K562 (cell line): ENCODE measurements around the gene NALCN. TPM values are rescaled to one million over a fixed set of nuclear protein-coding genes. Genes with fewer than 3 reads are reported as not detected.

ENCODE experiments used
- ATAC-seq: fragments of 200-7000 bp; cut with Tn5 transposase; 3 replicates; pipeline ENCODE4 v1.9.1; 2020; ENCODE audit warnings: moderate library complexity
- BruUV-seq: library from RNA; stranded (reverse); fragments of 400-500 nt; replicated peaks from 2 replicates; lab custom pipeline; 2021; lab: Mats Ljungman, UMichigan
- CTCF ChIA-PET: fragments of 300-600 bp; formaldehyde crosslinking; extraction: SDS; loops from one replicate; lab custom pipeline; 2021; ENCODE audit warnings: low intra/inter-chr PET ratio; lab: Yijun Ruan, JAX
- POLR2A ChIA-PET: fragments of 300-600, 350-650 bp; sonication (Branson Sonifier 250); formaldehyde crosslinking; extraction: SDS; loops from one replicate; lab custom pipeline; 2021; ENCODE audit warnings: antibody characterized with exemption, inconsistent platforms; lab: Yijun Ruan, JAX
- DNase-seq, 4 experiments: peaks; one replicate each; pipeline versions ENCODE4 v3.0.0 to v3.0.0-alpha.2; 2011 to 2018; ENCODE audit warnings: low spot score in 3 of 4, mixed read lengths in 3 of 4; ENCODE audit errors: extremely low read depth in 1 of 4
- FAIRE-seq: peaks from 2 replicates; lab custom pipeline; 2011; peaks lifted over from hg19 to GRCh38; lab: Jason Lieb, UNC
- H2AFZ ChIP-seq: 2 replicates; pipeline ENCODE4 v1.6.0; 2011; ENCODE audit warnings: low read depth, low read length, control low read depth, inconsistent platforms
- H3K27ac ChIP-seq: fragments of 200-600 bp; 3 replicates; pipeline ENCODE4 v1.8.0; 2011; ENCODE audit warnings: low read depth, mild to moderate bottlenecking, control low read depth, inconsistent platforms, low read length, moderate library complexity, mixed read lengths; ENCODE audit errors: extremely low read depth
- H3K27me3 ChIP-seq, 2 experiments: fragments of 300-600 bp in 1 of 2; 2 replicates in 1 of 2; 3 replicates in 1 of 2; pipeline versions ENCODE4 v1.6.0 to v1.8.0; 2011; ENCODE audit warnings: inconsistent platforms in 2 of 2, low read length in 2 of 2, mild to moderate bottlenecking in 1 of 2, mixed read lengths in 1 of 2, moderate library complexity in 1 of 2; ENCODE audit not compliant: control insufficient read depth in 2 of 2, insufficient read depth in 2 of 2
- H3K36me3 ChIP-seq: fragments of 300-600 bp; 3 replicates; pipeline ENCODE4 v1.8.0; 2011; ENCODE audit warnings: mild to moderate bottlenecking, low read length, inconsistent platforms; ENCODE audit not compliant: control insufficient read depth, insufficient read depth
- H3K4me1 ChIP-seq, 2 experiments: fragments of 200-600 bp in 1 of 2; replicated peaks in 1 of 2; 2 replicates in 1 of 2; 3 replicates in 1 of 2; pipeline versions ENCODE4 v1.5.1 to v1.8.0; 2011; ENCODE audit warnings: inconsistent platforms in 2 of 2, low read length in 2 of 2, mild to moderate bottlenecking in 1 of 2, mixed read lengths in 1 of 2, moderate library complexity in 1 of 2; ENCODE audit not compliant: control insufficient read depth in 2 of 2, insufficient read depth in 2 of 2
- H3K4me2 ChIP-seq: 2 replicates; pipeline ENCODE4 v1.6.1; 2011; ENCODE audit warnings: low read length, control low read depth, inconsistent platforms, mixed read lengths; ENCODE audit not compliant: insufficient read depth
- H3K4me3 ChIP-seq: fragments of 200-600 bp; sonication (generic), shearing (Covaris generic); 2 replicates; pipeline ENCODE4 v1.5.1; 2016; ENCODE audit warnings: control low read depth, inconsistent platforms
- H3K79me2 ChIP-seq: fragments of 200-600 bp; 3 replicates; pipeline ENCODE4 v1.8.0; 2011; ENCODE audit warnings: low read length, inconsistent platforms; ENCODE audit not compliant: control insufficient read depth, insufficient read depth
- H3K9ac ChIP-seq, 2 experiments: 2 replicates each; pipeline versions ENCODE4 v1.6.0 to v1.6.1; 2011; ENCODE audit warnings: low read depth in 2 of 2, low read length in 2 of 2, control low read depth in 1 of 2, inconsistent platforms in 1 of 2, mild to moderate bottlenecking in 1 of 2, mixed read lengths in 1 of 2; ENCODE audit not compliant: insufficient read depth in 1 of 2
- H3K9me1 ChIP-seq: one replicate; pipeline ENCODE4 v1.6.0; 2011; ENCODE audit warnings: inconsistent platforms, mild to moderate bottlenecking, low read length, moderate library complexity; ENCODE audit not compliant: control insufficient read depth, insufficient read depth
- H3K9me3 ChIP-seq: replicated peaks from 2 replicates; pipeline ENCODE4 v1.5.1; 2011; ENCODE audit warnings: low read depth, low read length, inconsistent platforms; ENCODE audit not compliant: control insufficient read depth, insufficient read depth
- H4K20me1 ChIP-seq: replicated peaks from 2 replicates; pipeline ENCODE4 v1.6.1; 2011; ENCODE audit warnings: low read length, inconsistent platforms, mixed read lengths; ENCODE audit not compliant: control insufficient read depth, insufficient read depth
- BDP1 ChIP-seq: IDR thresholded peaks from 3 replicates; pipeline ENCODE4 v1.6.1; 2011; ENCODE audit not compliant: insufficient read length, insufficient read depth
- CCNT2 ChIP-seq: IDR thresholded peaks from 2 replicates; pipeline ENCODE4 v1.6.1; 2011; ENCODE audit warnings: borderline replicate concordance, low read depth, mild to moderate bottlenecking, moderate library complexity, mixed read lengths, low read length; ENCODE audit not compliant: insufficient read length; ENCODE audit errors: extremely low read depth
- ELF4 ChIP-seq: fragments of 450-650 bp; formaldehyde crosslinking; IDR thresholded peaks from 2 replicates; pipeline ENCODE4 v1.4.0; 2022; ENCODE audit warnings: missing genetic modification characterization
- FOSL1 ChIP-seq: fragments of 200-800 bp; sonication (Bioruptor generic); conservative IDR thresholded peaks from 2 replicates; pipeline ENCODE4 v1.6.1; 2016; ENCODE audit warnings: missing genetic modification characterization, missing compliant biosample characterization
- PML ChIP-seq: IDR thresholded peaks from 2 replicates; pipeline ENCODE4 v1.6.1; 2012; ENCODE audit warnings: low read length, inconsistent platforms
- POLR2A ChIP-seq: fragments of 450-650 bp; conservative IDR thresholded peaks from 2 replicates; pipeline ENCODE4 v1.6.1; 2016
- RNF2 ChIP-seq: sonication (generic); IDR thresholded peaks from 2 replicates; pipeline ENCODE4 v1.6.1; 2016
- SNRNP70 ChIP-seq: fragments of 200-400 bp; formaldehyde crosslinking; optimal IDR thresholded peaks from 2 replicates; pipeline ENCODE3; 2017; ENCODE audit warnings: low read depth, low read length
- WGBS: fragments of 100-300 bp; shearing (Covaris generic); methylation state at CpG from one replicate; pipeline ENCODE4 v1.1.6; 2016; ENCODE audit warnings: low coverage, mixed read lengths; ENCODE audit not compliant: insufficient coverage; ENCODE audit errors: missing lambda C conversion rate; 5-methylcytosine and 5-hydroxymethylcytosine counted together
- in situ Hi-C: fragments of 300-500 bp; cut with MboI; formaldehyde crosslinking; loops from 4 replicates; pipeline ENCODE4 v1.15.0; 2018; ENCODE audit warnings: inconsistent platforms, mixed read lengths
- intact Hi-C: fragments of 100-400 bp; cut with micrococcal nuclease; formaldehyde crosslinking; loops from 2 replicates; pipeline ENCODE4 v1.14.2; 2022
- polyA plus RNA-seq, 8 experiments: library from polyadenylated mRNA; depleted of rRNA in 4 of 8; stranded (reverse) in 5 of 8; unstranded in 3 of 8; fragments of >200 nt; fragmentation: Nextera tagmentation in 2 of 8; fragmentation: Illumina TruSeq in 1 of 8; extraction: Ambion mirVana in 2 of 8; extraction: Trizol in 1 of 8; gene quantifications; 2 replicates each; pipeline versions ENCODE4 v1.2.1 to v1.2.3, GENCODE V29; 2011 to 2014; ENCODE audit warnings: inconsistent platforms in 1 of 8, missing spikeins in 1 of 8
- total RNA-seq, 7 experiments: library from RNA; depleted of rRNA in 6 of 7; stranded (reverse); fragments of >200 nt in 6 of 7; fragmentation: Illumina TruSeq in 2 of 7; extraction: Trizol in 2 of 7; gene quantifications; 2 replicates each; pipeline versions ENCODE4 v1.2.1 to v1.2.3, GENCODE V29; 2011 to 2021; ENCODE audit warnings: low replicate concordance in 1 of 7
- TF ChIP-seq, protein P1 (sequence below): sonication (generic); formaldehyde crosslinking; IDR thresholded peaks from 2 replicates; pipeline ENCODE4 v1.8.0; 2022; ENCODE audit warnings: mild to moderate bottlenecking, missing genetic modification reagents
- TF ChIP-seq, protein P2 (sequence below): fragments of 150-350 bp; IDR thresholded peaks from 2 replicates; pipeline ENCODE4 v1.6.1; 2014; ENCODE audit warnings: low read depth, mild to moderate bottlenecking, low read length, borderline replicate concordance
- TF ChIP-seq, protein P3 (sequence below): fragments of 450-650 bp; IDR thresholded peaks from 2 replicates; pipeline ENCODE4 v1.6.1; 2016; ENCODE audit warnings: low read depth

The NALCN gene
- total and polyA plus RNA-seq, 9 of the 15 experiments (the other 6 are each of a cell fraction or from before 2014, with no cell fraction given), result not detected

DNA sequence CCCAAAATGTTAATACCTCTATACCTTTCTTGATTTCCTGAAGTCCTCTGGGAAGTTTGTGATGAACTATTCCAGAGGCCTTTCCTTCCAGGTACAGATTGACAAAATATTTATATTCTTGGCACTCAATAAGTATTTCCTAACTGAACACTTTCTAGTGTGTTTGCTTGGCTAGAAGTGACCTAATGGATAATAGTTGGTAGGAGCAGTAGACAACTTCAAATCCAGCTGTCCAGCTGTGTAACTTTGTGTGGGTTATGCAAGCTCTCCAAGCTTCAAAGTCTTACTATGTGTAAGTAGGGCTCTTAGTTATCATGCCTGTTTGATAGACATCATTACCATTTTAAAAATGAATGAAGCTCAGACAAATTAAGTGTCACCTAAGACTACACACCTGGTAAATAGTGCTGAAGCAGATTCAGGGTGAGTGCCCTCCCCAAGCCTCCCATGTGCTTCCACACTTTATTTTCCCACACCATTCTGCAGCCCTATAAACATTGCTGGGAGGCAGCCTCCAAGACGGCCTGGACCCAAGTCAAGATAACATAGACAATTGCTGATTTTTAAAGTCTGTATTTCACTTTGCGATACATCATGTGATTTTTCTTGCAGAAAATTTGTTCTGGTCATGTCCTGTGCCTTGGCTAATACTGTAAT lies 196.6 kb downstream of the NALCN start:
- no peak overlapping the region for H2AFZ ChIP-seq
- in situ Hi-C loops, result no loop called here
- H3K27ac ChIP-seq, result no peak overlapping the region
- H3K79me2 ChIP-seq, result no peaks in the 10 kb centered on the region
- H3K9me3 ChIP-seq, result no peaks in the 10 kb centered on the region
- FAIRE-seq (no peak), ATAC-seq (no peak), DNase-seq (no peak)
- ChIA-PET POLR2A (no interaction called here), CTCF (no interaction called here)
- H3K27me3 ChIP-seq, result no peaks in the 10 kb centered on the region
- no peaks in the 10 kb centered on the region for H3K4me1 ChIP-seq
- BruUV-seq, result no TSS peak
- H3K4me3 ChIP-seq, result no peak overlapping the region
- no peaks in the 10 kb centered on the region for H3K36me3 ChIP-seq
- H3K9ac ChIP-seq, result no peak overlapping the region
- 0% methylated on average over 2 of the region's 2 CpGs for WGBS
- no peaks in the 10 kb centered on the region for H3K9me1 ChIP-seq
- H3K4me2 ChIP-seq, result no peak overlapping the region
- H4K20me1 ChIP-seq, result no peaks in the 10 kb centered on the region
- intact Hi-C loops, result no loop called here
- no peak for TF ChIP-seq BDP1
- no peak for TF ChIP-seq ELF4 (CRISPR knock-in tag)
- TF ChIP-seq PML, result no peak
- TF ChIP-seq FOSL1 (tag), result no peak
- TF ChIP-seq, protein P1, sequence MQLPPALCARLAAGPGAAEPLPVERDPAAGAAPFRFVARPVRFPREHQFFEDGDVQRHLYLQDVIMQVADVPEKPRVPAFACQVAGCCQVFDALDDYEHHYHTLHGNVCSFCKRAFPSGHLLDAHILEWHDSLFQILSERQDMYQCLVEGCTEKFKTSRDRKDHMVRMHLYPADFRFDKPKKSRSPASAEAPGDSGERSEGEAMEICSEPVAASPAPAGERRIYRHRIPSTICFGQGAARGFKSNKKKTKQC (CRISPR knock-in tag), result no peak
- TF ChIP-seq CCNT2, result no peak
- TF ChIP-seq POLR2A, result no peak
- no peak for TF ChIP-seq RNF2
- TF ChIP-seq, protein P2, sequence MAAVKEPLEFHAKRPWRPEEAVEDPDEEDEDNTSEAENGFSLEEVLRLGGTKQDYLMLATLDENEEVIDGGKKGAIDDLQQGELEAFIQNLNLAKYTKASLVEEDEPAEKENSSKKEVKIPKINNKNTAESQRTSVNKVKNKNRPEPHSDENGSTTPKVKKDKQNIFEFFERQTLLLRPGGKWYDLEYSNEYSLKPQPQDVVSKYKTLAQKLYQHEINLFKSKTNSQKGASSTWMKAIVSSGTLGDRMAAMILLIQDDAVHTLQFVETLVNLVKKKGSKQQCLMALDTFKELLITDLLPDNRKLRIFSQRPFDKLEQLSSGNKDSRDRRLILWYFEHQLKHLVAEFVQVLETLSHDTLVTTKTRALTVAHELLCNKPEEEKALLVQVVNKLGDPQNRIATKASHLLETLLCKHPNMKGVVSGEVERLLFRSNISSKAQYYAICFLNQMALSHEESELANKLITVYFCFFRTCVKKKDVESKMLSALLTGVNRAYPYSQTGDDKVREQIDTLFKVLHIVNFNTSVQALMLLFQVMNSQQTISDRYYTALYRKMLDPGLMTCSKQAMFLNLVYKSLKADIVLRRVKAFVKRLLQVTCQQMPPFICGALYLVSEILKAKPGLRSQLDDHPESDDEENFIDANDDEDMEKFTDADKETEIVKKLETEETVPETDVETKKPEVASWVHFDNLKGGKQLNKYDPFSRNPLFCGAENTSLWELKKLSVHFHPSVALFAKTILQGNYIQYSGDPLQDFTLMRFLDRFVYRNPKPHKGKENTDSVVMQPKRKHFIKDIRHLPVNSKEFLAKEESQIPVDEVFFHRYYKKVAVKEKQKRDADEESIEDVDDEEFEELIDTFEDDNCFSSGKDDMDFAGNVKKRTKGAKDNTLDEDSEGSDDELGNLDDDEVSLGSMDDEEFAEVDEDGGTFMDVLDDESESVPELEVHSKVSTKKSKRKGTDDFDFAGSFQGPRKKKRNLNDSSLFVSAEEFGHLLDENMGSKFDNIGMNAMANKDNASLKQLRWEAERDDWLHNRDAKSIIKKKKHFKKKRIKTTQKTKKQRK, result no peak
- no peak for TF ChIP-seq SNRNP70
- TF ChIP-seq, protein P3, sequence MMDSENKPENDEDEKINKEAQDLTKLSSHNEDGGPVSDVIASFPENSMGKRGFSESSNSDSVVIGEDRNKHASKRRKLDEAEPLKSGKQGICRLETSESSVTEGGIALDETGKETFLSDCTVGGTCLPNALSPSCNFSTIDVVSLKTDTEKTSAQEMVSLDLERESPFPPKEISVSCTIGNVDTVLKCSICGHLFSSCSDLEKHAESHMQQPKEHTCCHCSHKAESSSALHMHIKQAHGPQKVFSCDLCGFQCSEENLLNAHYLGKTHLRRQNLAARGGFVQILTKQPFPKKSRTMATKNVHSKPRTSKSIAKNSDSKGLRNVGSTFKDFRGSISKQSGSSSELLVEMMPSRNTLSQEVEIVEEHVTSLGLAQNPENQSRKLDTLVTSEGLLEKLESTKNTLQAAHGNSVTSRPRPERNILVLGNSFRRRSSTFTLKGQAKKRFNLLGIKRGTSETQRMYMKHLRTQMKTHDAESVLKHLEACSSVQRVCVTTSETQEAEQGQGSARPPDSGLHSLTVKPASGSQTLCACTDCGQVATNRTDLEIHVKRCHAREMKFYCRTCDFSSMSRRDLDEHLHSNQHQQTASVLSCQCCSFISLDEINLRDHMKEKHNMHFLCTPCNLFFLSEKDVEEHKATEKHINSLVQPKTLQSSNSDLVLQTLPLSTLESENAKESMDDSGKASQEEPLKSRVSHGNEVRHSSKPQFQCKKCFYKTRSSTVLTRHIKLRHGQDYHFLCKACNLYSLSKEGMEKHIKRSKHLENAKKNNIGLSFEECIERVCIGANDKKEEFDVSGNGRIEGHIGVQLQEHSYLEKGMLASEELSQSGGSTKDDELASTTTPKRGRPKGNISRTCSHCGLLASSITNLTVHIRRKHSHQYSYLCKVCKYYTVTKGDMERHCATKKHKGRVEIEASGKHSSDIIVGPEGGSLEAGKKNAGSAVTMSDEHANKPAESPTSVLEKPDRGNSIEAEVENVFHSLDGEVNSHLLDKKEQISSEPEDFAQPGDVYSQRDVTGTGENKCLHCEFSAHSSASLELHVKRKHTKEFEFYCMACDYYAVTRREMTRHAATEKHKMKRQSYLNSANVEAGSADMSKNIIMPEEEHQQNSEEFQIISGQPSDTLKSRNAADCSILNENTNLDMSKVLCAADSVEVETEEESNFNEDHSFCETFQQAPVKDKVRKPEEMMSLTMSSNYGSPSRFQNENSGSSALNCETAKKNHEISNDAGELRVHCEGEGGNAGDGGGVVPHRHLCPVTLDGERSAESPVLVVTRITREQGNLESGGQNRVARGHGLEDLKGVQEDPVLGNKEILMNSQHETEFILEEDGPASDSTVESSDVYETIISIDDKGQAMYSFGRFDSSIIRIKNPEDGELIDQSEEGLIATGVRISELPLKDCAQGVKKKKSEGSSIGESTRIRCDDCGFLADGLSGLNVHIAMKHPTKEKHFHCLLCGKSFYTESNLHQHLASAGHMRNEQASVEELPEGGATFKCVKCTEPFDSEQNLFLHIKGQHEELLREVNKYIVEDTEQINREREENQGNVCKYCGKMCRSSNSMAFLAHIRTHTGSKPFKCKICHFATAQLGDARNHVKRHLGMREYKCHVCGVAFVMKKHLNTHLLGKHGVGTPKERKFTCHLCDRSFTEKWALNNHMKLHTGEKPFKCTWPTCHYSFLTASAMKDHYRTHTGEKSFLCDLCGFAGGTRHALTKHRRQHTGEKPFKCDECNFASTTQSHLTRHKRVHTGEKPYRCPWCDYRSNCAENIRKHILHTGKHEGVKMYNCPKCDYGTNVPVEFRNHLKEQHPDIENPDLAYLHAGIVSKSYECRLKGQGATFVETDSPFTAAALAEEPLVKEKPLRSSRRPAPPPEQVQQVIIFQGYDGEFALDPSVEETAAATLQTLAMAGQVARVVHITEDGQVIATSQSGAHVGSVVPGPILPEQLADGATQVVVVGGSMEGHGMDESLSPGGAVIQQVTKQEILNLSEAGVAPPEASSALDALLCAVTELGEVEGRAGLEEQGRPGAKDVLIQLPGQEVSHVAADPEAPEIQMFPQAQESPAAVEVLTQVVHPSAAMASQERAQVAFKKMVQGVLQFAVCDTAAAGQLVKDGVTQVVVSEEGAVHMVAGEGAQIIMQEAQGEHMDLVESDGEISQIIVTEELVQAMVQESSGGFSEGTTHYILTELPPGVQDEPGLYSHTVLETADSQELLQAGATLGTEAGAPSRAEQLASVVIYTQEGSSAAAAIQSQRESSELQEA, result no peak
